ENCODE measurements around the gene TMEM221. TPM values are rescaled to one million over a fixed set of nuclear protein-coding genes. Genes with fewer than 3 reads are reported as not detected.

TMEM221 gene
- total RNA-seq (0.19 TPM), polyA plus RNA-seq (3.2 TPM)
- long read RNA-seq, donor 1 = 0 reads
- long read RNA-seq, donor 2, partial matches to known transcripts = 0 of 2 reads
- long read RNA-seq, donor 2, other reads (novel, unspliced or antisense) = 0 of 2 reads
- long read RNA-seq, donor 3 = 0 reads
- long read RNA-seq, donor 4 = 0 reads
- long read RNA-seq, donor 5 = 0 reads
- long read RNA-seq, donor 6, partial matches to known transcripts = 0 of 1 reads
- long read RNA-seq, donor 6, other reads (novel, unspliced or antisense) = 0 of 1 reads
- long read RNA-seq, donor 7 = 0 reads
- long read RNA-seq, donor 8 = 0 reads
- long read RNA-seq, donor 9 = 0 reads
- long read RNA-seq, donor 10 = 0 reads

GRCh38 chr19:17448131-17448967, at the start of gene TMEM221:
Gene TMEM221 (minus strand): TSS chr19:17448668. CDS start chr19:17448462, 206 bp downstream.
- WGBS = 2% methylated on average over 81 of the region's 81 CpGs
- Histone ChIP-seq H3K27me3 (ENCODE audit: control insufficient read depth in 2 of 2, insufficient read depth in 1 of 2, low read length in 1 of 2) (peaks cover 16 to 55% of the 10 kb centered on the region in 2 donors), H3K27ac (ENCODE audit: low read depth in 1 of 2, low read length in 1 of 2) (peak within 1 kb of the TSS in 1 of 2 donors; percentile 8), H3K4me3 (ENCODE audit: low read length in 2 of 2) (peak within 1 kb of the TSS in 1 of 2 donors; percentile 29), H3K4me1 (ENCODE audit: control insufficient read depth in 2 of 2, insufficient read depth in 2 of 2, low read length in 2 of 2) (peaks cover 0 to 5% of the 10 kb centered on the region in 2 donors), H3K9me3 (ENCODE audit: control insufficient read depth in 2 of 2, insufficient read depth in 1 of 2, low read length in 1 of 2) (peaks cover 0 to 8% of the 10 kb centered on the region in 2 donors), H3K36me3 (ENCODE audit: control insufficient read depth in 2 of 2, insufficient read depth in 2 of 2, low read length in 1 of 2) (no peaks in the 10 kb centered on the region)
- DNase-seq (ENCODE audit: low read depth in 6 of 9, low spot score in 9 of 9) = peak in 1 of 9 donors; percentile 41

GRCh38 chr19:17497149-17497798, 48.8 kb upstream of the TMEM221 start:
- no peaks in the 10 kb centered on the region for H3K27me3 ChIP-seq (ENCODE audit: control insufficient read depth in 2 of 2, insufficient read depth in 1 of 2, low read length in 1 of 2)
- H3K27ac ChIP-seq (ENCODE audit: low read depth in 1 of 2, low read length in 1 of 2) = no peak overlapping the region
- peaks cover 0 to 48% of the 10 kb centered on the region in 2 donors for H3K4me1 ChIP-seq (ENCODE audit: control insufficient read depth in 2 of 2, insufficient read depth in 2 of 2, low read length in 2 of 2)
- no peak for DNase-seq (ENCODE audit: low read depth in 6 of 9, low spot score in 9 of 9)
- H3K9me3 ChIP-seq (ENCODE audit: control insufficient read depth in 2 of 2, insufficient read depth in 1 of 2, low read length in 1 of 2) = no peaks in the 10 kb centered on the region
- H3K4me3 ChIP-seq (ENCODE audit: low read length in 2 of 2) = no peak overlapping the region
- H3K36me3 ChIP-seq (ENCODE audit: control insufficient read depth in 2 of 2, insufficient read depth in 2 of 2, low read length in 1 of 2) = peaks cover 4 to 6% of the 10 kb centered on the region in 2 donors
- 95% methylated on average over 41 of the region's 41 CpGs for WGBS

- Histone ChIP-seq H3K4me1 (ENCODE audit: control insufficient read depth in 2 of 2, insufficient read depth in 2 of 2, low read length in 2 of 2) (peaks cover 0 to 48% of the 10 kb centered on the region in 2 donors), H3K27me3 (ENCODE audit: control insufficient read depth in 2 of 2, insufficient read depth in 1 of 2, low read length in 1 of 2) (no peaks in the 10 kb centered on the region), H3K36me3 (ENCODE audit: control insufficient read depth in 2 of 2, insufficient read depth in 2 of 2, low read length in 1 of 2) (peaks cover 4 to 6% of the 10 kb centered on the region in 2 donors), H3K4me3 (ENCODE audit: low read length in 2 of 2) (no peak overlapping the region), H3K9me3 (ENCODE audit: control insufficient read depth in 2 of 2, insufficient read depth in 1 of 2, low read length in 1 of 2) (no peaks in the 10 kb centered on the region), H3K27ac (ENCODE audit: low read depth in 1 of 2, low read length in 1 of 2) (no peak overlapping the region)
- 22% methylated on average over 14 of the region's 14 CpGs for WGBS
- peak; percentile 52 to 89 (median 79) for DNase-seq (ENCODE audit: low read depth in 6 of 9, low spot score in 9 of 9)
Observed at GRCh38 chr19:17496337-17496997, 48.0 kb upstream of the TMEM221 start.

- no peak for DNase-seq (ENCODE audit: low read depth in 6 of 9, low spot score in 9 of 9)
- Histone ChIP-seq H3K4me1 (ENCODE audit: control insufficient read depth in 2 of 2, insufficient read depth in 2 of 2, low read length in 2 of 2) (peaks cover 0 to 48% of the 10 kb centered on the region in 2 donors), H3K36me3 (ENCODE audit: control insufficient read depth in 2 of 2, insufficient read depth in 2 of 2, low read length in 1 of 2) (peaks cover under 1 to 4% of the 10 kb centered on the region in 2 donors), H3K9me3 (ENCODE audit: control insufficient read depth in 2 of 2, insufficient read depth in 1 of 2, low read length in 1 of 2) (no peaks in the 10 kb centered on the region), H3K27ac (ENCODE audit: low read depth in 1 of 2, low read length in 1 of 2) (no peak overlapping the region), H3K4me3 (ENCODE audit: low read length in 2 of 2) (no peak overlapping the region), H3K27me3 (ENCODE audit: control insufficient read depth in 2 of 2, insufficient read depth in 1 of 2, low read length in 1 of 2) (no peaks in the 10 kb centered on the region)
- 76% methylated on average over 9 of the region's 9 CpGs for WGBS
Observed at GRCh38 chr19:17495639-17496296, 47.3 kb upstream of the TMEM221 start.

GRCh38 chr19:17491287-17491686, 42.8 kb upstream of the TMEM221 start:
- WGBS = 96% methylated on average over 5 of the region's 5 CpGs
- no peak overlapping the region for H3K27ac ChIP-seq (ENCODE audit: low read depth in 1 of 2, low read length in 1 of 2)

GRCh38 chr19:17490411-17490810, 41.9 kb upstream of the TMEM221 start:
- no peak overlapping the region for H3K4me3 ChIP-seq (ENCODE audit: low read length in 2 of 2)
- no peaks in the 10 kb centered on the region for H3K27me3 ChIP-seq (ENCODE audit: control insufficient read depth in 2 of 2, insufficient read depth in 1 of 2, low read length in 1 of 2)
- 41% methylated on average over 4 of the region's 4 CpGs for WGBS
- H3K9me3 ChIP-seq (ENCODE audit: control insufficient read depth in 2 of 2, insufficient read depth in 1 of 2, low read length in 1 of 2) = no peaks in the 10 kb centered on the region
- H3K27ac ChIP-seq (ENCODE audit: low read depth in 1 of 2, low read length in 1 of 2) = no peak overlapping the region
- no peaks in the 10 kb centered on the region for H3K36me3 ChIP-seq (ENCODE audit: control insufficient read depth in 2 of 2, insufficient read depth in 2 of 2, low read length in 1 of 2)
- H3K4me1 ChIP-seq (ENCODE audit: control insufficient read depth in 2 of 2, insufficient read depth in 2 of 2, low read length in 2 of 2) = peaks cover 6 to 26% of the 10 kb centered on the region in 2 donors
- peak in 2 of 9 donors; percentile 32 to 58 for DNase-seq (ENCODE audit: low read depth in 6 of 9, low spot score in 9 of 9)

More at GRCh38 chr19:17491287-17491686, 42.8 kb upstream of the TMEM221 start:
- no peak overlapping the region for H3K4me3 ChIP-seq (ENCODE audit: low read length in 2 of 2)
- no peaks in the 10 kb centered on the region for H3K9me3 ChIP-seq (ENCODE audit: control insufficient read depth in 2 of 2, insufficient read depth in 1 of 2, low read length in 1 of 2)
- H3K27me3 ChIP-seq (ENCODE audit: control insufficient read depth in 2 of 2, insufficient read depth in 1 of 2, low read length in 1 of 2) = no peaks in the 10 kb centered on the region
- DNase-seq (ENCODE audit: low read depth in 6 of 9, low spot score in 9 of 9) = no peak
- H3K4me1 ChIP-seq (ENCODE audit: control insufficient read depth in 2 of 2, insufficient read depth in 2 of 2, low read length in 2 of 2) = peaks cover 6 to 31% of the 10 kb centered on the region in 2 donors
- H3K36me3 ChIP-seq (ENCODE audit: control insufficient read depth in 2 of 2, insufficient read depth in 2 of 2, low read length in 1 of 2) = no peaks in the 10 kb centered on the region

- peaks cover 6 to 26% of the 10 kb centered on the region in 2 donors for H3K4me1 ChIP-seq (ENCODE audit: control insufficient read depth in 2 of 2, insufficient read depth in 2 of 2, low read length in 2 of 2)
- H3K36me3 ChIP-seq (ENCODE audit: control insufficient read depth in 2 of 2, insufficient read depth in 2 of 2, low read length in 1 of 2) = no peaks in the 10 kb centered on the region
- 69% methylated on average over 9 of the region's 9 CpGs for WGBS
- H3K27me3 ChIP-seq (ENCODE audit: control insufficient read depth in 2 of 2, insufficient read depth in 1 of 2, low read length in 1 of 2) = no peaks in the 10 kb centered on the region
- no peaks in the 10 kb centered on the region for H3K9me3 ChIP-seq (ENCODE audit: control insufficient read depth in 2 of 2, insufficient read depth in 1 of 2, low read length in 1 of 2)
- no peak overlapping the region for H3K4me3 ChIP-seq (ENCODE audit: low read length in 2 of 2)
- H3K27ac ChIP-seq (ENCODE audit: low read depth in 1 of 2, low read length in 1 of 2) = peak overlapping the region; percentile 32 to 54
- DNase-seq (ENCODE audit: low read depth in 6 of 9, low spot score in 9 of 9) = no peak
Observed at GRCh38 chr19:17489392-17490030, 41.0 kb upstream of the TMEM221 start.

Data from thymus (tissue), 14 donors.